PFSK-1 (cell line): ENCODE results near the gene RFC2.

ENCODE experiments used
- POLR2AphosphoS5 ChIP-seq: IDR thresholded peaks from 2 replicates; pipeline ENCODE4 v1.6.1; 2012; ENCODE audit warnings: low read depth, mild to moderate bottlenecking, control low read depth, low read length, moderate library complexity
- SIN3A ChIP-seq: IDR thresholded peaks from 2 replicates; pipeline ENCODE4 v1.6.1; 2012; ENCODE audit warnings: mild to moderate bottlenecking, low read length, moderate library complexity, borderline replicate concordance; ENCODE audit not compliant: insufficient read depth
- TAF1 ChIP-seq: IDR thresholded peaks from 2 replicates; pipeline ENCODE4 v1.6.1; 2012; ENCODE audit warnings: low read length, control low read depth, borderline replicate concordance; ENCODE audit not compliant: insufficient read depth

DNA sequence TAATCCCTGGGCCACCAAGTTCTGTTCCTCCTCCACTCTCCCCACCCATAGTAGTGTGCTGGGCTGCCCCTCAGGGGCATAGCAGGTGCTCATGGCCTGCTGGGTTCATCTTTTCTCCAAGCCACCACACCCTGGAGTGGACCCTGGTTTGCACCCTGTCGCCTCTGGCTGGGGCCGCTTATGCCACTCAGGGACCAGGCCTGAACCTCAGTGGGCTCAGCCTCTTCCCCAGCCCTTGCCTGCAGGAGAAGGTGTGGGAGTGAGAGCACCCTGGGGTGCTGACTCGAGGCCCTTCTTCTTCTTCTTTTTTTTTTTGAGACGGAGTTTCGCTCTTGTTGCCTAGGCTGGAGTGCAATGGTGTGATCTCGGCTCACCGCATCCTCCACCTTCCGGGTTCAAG is 45.2 kb upstream of the RFC2 start:
- TF ChIP-seq TAF1: no peak
- no peak for TF ChIP-seq POLR2AphosphoS5
- no peak for TF ChIP-seq SIN3A
